ENCODE results near the gene GHRL. TPM values are rescaled to one million over a fixed set of nuclear protein-coding genes. Genes with fewer than 3 reads are reported as not detected.
"Not testable (repeated sequence)": the region's sequence is repeated elsewhere in the genome, so short reads cannot be mapped to it uniquely, and the experiment has no call there.

Gene GHRL
- total RNA-seq, 2 experiments from 2014 or later: 0.73 TPM; not detected in 1

DNA sequence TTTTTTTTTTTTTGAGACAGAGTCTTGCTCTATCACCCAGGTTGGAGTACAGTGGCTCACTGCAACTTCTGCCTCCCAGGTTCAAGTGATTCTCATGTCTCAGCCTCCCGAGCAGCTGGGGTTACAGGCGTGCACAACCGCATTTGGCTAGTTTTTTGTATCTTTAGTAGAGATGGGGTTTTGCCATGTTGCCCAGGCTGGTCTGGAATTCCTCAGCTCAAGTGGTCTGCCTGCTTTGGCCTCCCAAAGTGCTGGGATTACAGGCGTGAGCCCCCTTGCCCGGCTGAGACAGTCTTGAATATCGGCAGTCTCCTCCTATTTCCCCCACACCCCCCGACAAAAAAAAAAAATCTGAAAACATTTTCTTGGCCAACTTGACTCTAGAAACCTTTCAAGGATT is 25.8 kb downstream of the GHRL start:
- H3K27ac Mint-ChIP-seq; intact Hi-C loops (cut with micrococcal nuclease); CTCF ChIA-PET; H3K4me3 Mint-ChIP-seq; H3K27me3 Mint-ChIP-seq; DNase-seq; H3K9me3 Mint-ChIP-seq: not testable (repeated sequence)
- POLR2A ChIA-PET: interaction anchor here (0.6 kb wide), 1 partner anchor 51 kb away, joined by 4 read pairs; no protein-coding TSS in a partner anchor
- peaks cover 71% of the 10 kb centered on the region for H3K4me1 Mint-ChIP-seq (ENCODE audit: low read depth)
- H3K36me3 Mint-ChIP-seq: peaks cover 60% of the 10 kb centered on the region

DNA sequence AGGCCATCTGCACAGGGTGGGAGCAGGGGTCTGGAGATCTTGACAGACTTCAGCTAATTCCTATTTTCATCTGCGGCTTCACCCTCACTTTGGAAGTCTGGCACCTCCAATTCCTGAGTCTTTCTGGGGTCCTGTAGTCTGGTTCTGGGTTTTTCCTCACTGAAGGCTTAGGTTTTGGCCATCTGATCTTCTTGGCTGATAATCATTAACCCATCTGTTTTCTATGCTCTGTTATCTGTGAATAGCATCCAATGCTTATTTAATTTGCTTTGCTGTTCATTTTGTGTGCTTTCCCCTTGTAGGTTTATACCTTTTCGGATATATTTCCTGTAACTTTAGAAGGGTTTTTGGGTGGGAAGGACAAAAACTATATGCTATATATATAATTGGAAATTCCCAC is 26.9 kb downstream of the GHRL start:
- CTCF ChIA-PET: no interaction called here
- Mint-ChIP-seq H3K4me3 (no peak overlapping the region), H3K36me3 (peaks cover 63% of the 10 kb centered on the region), H3K27ac (no peak overlapping the region), H3K9me3 (no peaks in the 10 kb centered on the region), H3K4me1 (ENCODE audit: low read depth) (peaks cover 77% of the 10 kb centered on the region), H3K27me3 (no peaks in the 10 kb centered on the region)
- DNase-seq: no peak
- POLR2A ChIA-PET: interaction anchor here (0.5 to 0.6 kb wide), 2 partner anchors 10 to 1773 kb away, joined by 3 read pairs; no protein-coding TSS in a partner anchor
- intact Hi-C loops (cut with micrococcal nuclease): loop anchor here (2.0 kb wide), 1 partner anchor 19 kb away; no protein-coding TSS in a partner anchor

DNA sequence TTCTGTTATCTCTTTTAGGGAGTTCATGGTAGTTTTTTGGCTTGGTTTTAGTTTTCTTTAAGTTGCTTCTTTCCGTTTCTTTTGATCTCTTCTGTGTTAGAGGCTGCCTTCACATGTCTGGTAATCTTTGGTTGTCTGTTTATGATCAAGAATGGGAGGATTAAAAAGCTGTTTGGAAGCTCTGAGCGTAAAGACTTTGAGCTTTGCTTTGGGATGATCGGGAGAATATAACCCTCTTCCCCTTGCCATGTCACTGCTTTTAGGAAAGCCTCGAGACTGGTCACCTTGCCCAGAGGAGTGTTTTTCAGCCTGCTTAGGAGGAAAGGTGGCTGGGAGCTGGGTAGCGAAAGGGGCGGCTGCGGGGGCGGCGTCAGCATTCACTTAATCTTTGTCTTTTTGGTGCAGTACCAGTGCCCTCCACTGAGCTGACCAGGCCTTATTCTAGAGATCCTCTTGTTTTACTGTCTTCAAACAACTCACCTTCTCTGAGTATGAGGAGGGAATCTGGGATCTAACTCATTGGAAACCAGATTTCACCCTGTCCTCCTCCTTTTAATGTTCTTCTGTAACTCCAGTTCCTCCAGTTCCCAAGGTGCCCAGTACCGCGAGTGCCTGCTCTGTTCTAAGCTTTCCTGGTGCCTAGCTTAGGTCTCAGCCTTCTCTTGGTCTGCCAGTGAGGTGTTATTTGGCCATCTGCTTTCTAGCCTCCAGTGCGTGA is 28.9 kb downstream of the GHRL start:
- peak overlapping the region; percentile 71 for H3K4me3 Mint-ChIP-seq
- peak overlapping the region; percentile 83 for H3K27ac Mint-ChIP-seq
- DNase-seq: peak; percentile 82
- no peaks in the 10 kb centered on the region for H3K27me3 Mint-ChIP-seq
- no peaks in the 10 kb centered on the region for H3K9me3 Mint-ChIP-seq
- H3K36me3 Mint-ChIP-seq: peaks cover 68% of the 10 kb centered on the region
- intact Hi-C loops (cut with micrococcal nuclease): loop anchor here (1.0 to 2.0 kb wide), 2 partner anchors 14 to 21 kb away; no protein-coding TSS in a partner anchor
- H3K4me1 Mint-ChIP-seq (ENCODE audit: low read depth): peaks cover 85% of the 10 kb centered on the region
- POLR2A ChIA-PET: interaction anchor here (0.8 to 3.1 kb wide), 7 partner anchors 10 to 169 kb away, joined by 3 to 9 read pairs (median 5); partner anchors contain the start of genes BRK1 and TATDN2
- CTCF ChIA-PET: interaction anchor here (0.8 to 3.6 kb wide), 39 partner anchors 8 to 423 kb away, joined by 3 to 29 read pairs (median 4); partner anchors contain the start of genes SEC13, TATDN2 and VHL

DNA sequence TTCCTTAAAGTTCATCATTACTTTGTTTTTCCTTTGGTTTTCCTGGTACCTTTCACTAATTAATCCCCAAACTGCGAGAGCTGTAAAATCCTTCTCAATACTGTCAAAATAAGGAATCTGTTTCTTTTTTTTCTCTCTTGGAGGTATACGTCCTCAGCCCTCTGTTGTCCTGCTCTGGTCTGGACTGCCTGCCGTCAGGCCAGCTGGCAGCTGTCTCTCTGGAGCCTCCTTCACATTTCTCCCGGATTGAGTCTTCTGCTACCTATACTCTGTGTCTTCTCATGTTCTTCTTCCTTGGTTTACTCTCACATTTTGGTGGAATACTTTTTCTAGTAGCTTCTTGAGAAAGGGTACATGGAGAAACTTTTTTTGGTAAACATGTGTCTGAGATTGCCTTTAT is 30.7 kb downstream of the GHRL start:
- CTCF ChIA-PET: interaction anchor here (1.1 to 3.6 kb wide), 3 partner anchors 18 to 152 kb away, joined by 3 to 29 read pairs (median 12); no protein-coding TSS in a partner anchor
- Mint-ChIP-seq H3K9me3 (no peaks in the 10 kb centered on the region), H3K36me3 (peaks cover 62% of the 10 kb centered on the region), H3K27me3 (no peaks in the 10 kb centered on the region), H3K27ac (peak overlapping the region; percentile 83), H3K4me1 (ENCODE audit: low read depth) (peaks cover 76% of the 10 kb centered on the region), H3K4me3 (no peak overlapping the region)
- intact Hi-C loops (cut with micrococcal nuclease): no loop called here
- DNase-seq: no peak
- POLR2A ChIA-PET: interaction anchor here (0.6 to 3.1 kb wide), 3 partner anchors 12 to 20 kb away, joined by 3 to 8 read pairs (median 3); partner anchors contain the start of gene TATDN2

DNA sequence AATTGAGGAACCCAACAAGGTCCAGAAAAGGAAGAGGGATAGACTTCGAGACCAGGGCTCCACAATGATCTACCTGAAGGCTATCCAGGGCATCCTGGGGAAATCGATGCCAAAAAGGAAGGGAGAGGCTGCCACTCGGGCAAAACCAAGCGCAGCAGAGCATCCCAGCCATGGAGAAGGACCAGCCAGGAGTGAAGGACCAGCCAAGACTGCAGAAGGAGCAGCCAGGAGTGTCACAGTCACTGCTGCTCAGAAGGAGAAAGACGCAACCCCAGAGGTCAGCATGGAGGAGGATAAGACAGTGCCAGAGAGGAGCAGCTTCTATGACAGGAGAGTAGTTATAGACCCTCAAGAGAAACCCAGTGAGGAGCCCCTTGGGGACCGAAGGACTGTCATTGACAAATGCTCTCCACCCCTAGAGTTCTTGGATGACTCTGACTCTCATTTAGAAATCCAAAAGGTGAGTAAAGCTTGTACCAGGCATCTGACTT is 32.5 kb downstream of the GHRL start:
- no peaks in the 10 kb centered on the region for H3K9me3 Mint-ChIP-seq
- no peak for DNase-seq
- CTCF ChIA-PET: interaction anchor here (1.3 kb wide), 1 partner anchor 20 kb away, joined by 3 read pairs; no protein-coding TSS in a partner anchor
- H3K27ac Mint-ChIP-seq: peak overlapping the region; percentile 49
- POLR2A ChIA-PET: interaction anchor here (1.3 kb wide), 1 partner anchor 12 kb away, joined by 5 read pairs; the partner anchor contains the start of gene TATDN2
- intact Hi-C loops (cut with micrococcal nuclease): no loop called here
- H3K27me3 Mint-ChIP-seq: no peaks in the 10 kb centered on the region
- H3K36me3 Mint-ChIP-seq: peaks cover 66% of the 10 kb centered on the region
- H3K4me1 Mint-ChIP-seq (ENCODE audit: low read depth): peaks cover 74% of the 10 kb centered on the region
- H3K4me3 Mint-ChIP-seq: no peak overlapping the region

DNA sequence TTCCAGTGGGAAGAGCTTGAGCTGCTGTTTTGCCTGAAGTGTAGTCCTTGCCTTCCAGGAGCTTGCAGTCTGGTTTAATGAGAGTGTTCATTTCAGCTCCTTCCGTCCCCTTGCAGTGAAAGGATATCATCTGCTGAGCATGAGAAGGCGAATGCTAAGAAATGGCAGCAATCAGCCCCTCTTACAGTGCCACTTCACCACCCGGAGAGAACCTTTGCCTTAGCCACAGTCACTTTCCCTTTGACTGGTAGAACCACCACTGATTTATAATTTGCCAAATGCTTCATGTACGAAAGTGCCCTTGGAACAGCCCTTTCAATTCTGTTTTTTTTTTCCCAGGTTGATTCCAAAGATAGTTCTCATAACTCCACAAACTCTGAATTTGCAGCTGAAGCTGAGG is 32.9 kb downstream of the GHRL start:
- H3K4me3 Mint-ChIP-seq: no peak overlapping the region
- peaks cover 72% of the 10 kb centered on the region for H3K4me1 Mint-ChIP-seq (ENCODE audit: low read depth)
- intact Hi-C loops (cut with micrococcal nuclease): no loop called here
- no peaks in the 10 kb centered on the region for H3K27me3 Mint-ChIP-seq
- H3K27ac Mint-ChIP-seq: peak overlapping the region; percentile 49
- CTCF ChIA-PET: interaction anchor here (1.3 kb wide), 1 partner anchor 20 kb away, joined by 3 read pairs; no protein-coding TSS in a partner anchor
- POLR2A ChIA-PET: no interaction called here
- peaks cover 68% of the 10 kb centered on the region for H3K36me3 Mint-ChIP-seq
- DNase-seq: no peak
- H3K9me3 Mint-ChIP-seq: no peaks in the 10 kb centered on the region

DNA sequence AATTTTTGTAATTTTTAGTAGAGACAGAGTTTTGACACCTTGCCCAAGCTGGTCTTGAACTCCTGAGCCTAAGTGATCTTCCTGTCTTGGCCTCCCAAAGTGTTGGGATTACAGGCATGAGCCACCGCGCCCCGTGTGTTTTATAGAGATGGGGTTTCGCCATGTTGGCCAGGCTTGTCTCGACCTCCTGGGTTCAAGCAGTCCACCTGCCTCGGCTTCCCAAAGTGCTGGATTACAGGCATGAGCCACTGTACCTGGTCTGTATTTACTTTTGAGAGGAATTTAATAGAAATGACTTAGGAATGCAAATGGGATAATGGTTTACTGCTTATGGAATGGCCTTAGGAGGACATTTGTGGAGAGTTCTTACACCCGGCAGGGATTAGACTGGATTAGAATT is 33.7 kb downstream of the GHRL start:
- Mint-ChIP-seq H3K4me3 (no peak overlapping the region), H3K27me3 (no peaks in the 10 kb centered on the region), H3K4me1 (ENCODE audit: low read depth) (peaks cover 74% of the 10 kb centered on the region), H3K9me3 (no peaks in the 10 kb centered on the region), H3K36me3 (peaks cover 73% of the 10 kb centered on the region), H3K27ac (peak overlapping the region; percentile 49)
- ChIA-PET CTCF (interaction anchor here (1.3 kb wide), 1 partner anchor 21 kb away, joined by 3 read pairs; no protein-coding TSS in a partner anchor), POLR2A (no interaction called here)
- intact Hi-C loops (cut with micrococcal nuclease): no loop called here
- no peak for DNase-seq

DNA sequence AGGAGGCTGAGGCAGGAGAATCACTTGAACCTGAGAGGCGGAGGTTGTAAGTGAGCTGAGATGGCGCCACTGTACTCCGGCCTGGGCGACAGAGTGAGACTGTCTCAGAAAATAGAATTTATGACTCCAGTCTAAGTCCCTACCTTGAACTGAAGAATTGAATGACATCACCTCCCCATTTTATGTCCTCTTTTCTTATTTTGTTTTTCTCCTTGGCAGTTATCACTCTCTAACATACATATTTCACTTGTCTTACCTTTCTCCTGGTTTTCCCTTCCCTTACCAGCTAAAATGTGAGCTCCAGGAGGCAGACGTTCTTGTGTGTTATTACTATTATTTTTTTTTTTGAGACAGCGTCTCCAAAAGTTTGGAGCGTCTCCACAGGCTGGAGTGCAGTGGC is 36.9 kb downstream of the GHRL start:
- Mint-ChIP-seq H3K4me1 (ENCODE audit: low read depth) (peaks cover 70% of the 10 kb centered on the region), H3K9me3 (no peaks in the 10 kb centered on the region), H3K27ac (no peak overlapping the region), H3K4me3 (no peak overlapping the region), H3K27me3 (no peaks in the 10 kb centered on the region), H3K36me3 (peaks cover 61% of the 10 kb centered on the region)
- intact Hi-C loops (cut with micrococcal nuclease): no loop called here
- POLR2A ChIA-PET: interaction anchor here (0.6 kb wide), 2 partner anchors 10 to 97 kb away, joined by 3 read pairs; no protein-coding TSS in a partner anchor
- DNase-seq: no peak
- CTCF ChIA-PET: interaction anchor here (0.9 kb wide), 1 partner anchor 8 kb away, joined by 4 read pairs; no protein-coding TSS in a partner anchor

DNA sequence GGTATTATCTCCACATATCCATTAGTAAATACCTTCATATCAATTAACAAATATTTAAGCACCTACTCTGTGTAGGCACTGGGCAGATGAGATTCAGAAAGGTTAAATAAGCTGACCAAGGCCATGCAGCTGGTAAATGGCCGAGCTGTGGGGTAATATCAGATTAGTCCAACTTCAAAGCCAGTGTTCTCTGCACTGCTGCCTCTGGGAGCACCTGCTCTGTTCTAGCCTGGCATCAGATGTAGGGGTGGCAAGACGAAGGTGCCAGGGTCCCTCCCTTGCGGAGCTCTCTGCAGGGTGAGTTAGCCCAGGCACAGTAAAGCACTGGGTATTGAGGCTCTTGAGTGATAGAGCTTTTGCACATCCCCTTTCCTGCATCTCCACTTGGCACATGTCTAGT is 39.0 kb downstream of the GHRL start:
- CTCF ChIA-PET: interaction anchor here (0.8 to 2.5 kb wide), 2 partner anchors 10 to 34 kb away, joined by 3 to 14 read pairs; no protein-coding TSS in a partner anchor
- H3K27me3 Mint-ChIP-seq: no peaks in the 10 kb centered on the region
- H3K27ac Mint-ChIP-seq: peak overlapping the region; percentile 13
- H3K36me3 Mint-ChIP-seq: peaks cover 63% of the 10 kb centered on the region
- POLR2A ChIA-PET: interaction anchor here (1.1 kb wide), 1 partner anchor 10 kb away, joined by 3 read pairs; no protein-coding TSS in a partner anchor
- no peak overlapping the region for H3K4me3 Mint-ChIP-seq
- peaks cover 67% of the 10 kb centered on the region for H3K4me1 Mint-ChIP-seq (ENCODE audit: low read depth)
- DNase-seq: no peak
- intact Hi-C loops (cut with micrococcal nuclease): no loop called here
- H3K9me3 Mint-ChIP-seq: no peaks in the 10 kb centered on the region

DNA sequence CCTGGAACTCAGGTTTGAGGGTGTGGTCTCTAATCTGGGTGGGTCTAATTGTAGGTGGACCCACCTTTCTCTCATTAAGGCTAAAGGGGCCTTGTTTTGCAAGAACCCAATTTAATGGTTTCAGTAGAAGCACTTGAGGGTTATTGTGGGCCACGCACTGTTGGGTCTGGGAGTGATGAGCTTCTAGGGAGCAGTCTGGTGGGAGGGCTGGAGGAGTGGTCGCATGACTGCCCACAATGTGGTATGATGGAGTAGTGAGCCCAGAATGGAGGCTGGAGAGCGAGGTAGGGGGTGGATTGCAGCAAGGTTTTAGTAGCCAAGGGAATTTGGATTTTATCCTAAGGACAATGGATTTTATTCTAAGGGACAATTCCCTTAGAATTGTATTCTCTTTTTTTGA is 41.7 kb downstream of the GHRL start:
- intact Hi-C loops (cut with micrococcal nuclease): no loop called here
- Mint-ChIP-seq H3K9me3 (peaks cover 10% of the 10 kb centered on the region), H3K4me3 (peak overlapping the region; percentile 97), H3K36me3 (peaks cover 58% of the 10 kb centered on the region), H3K27me3 (no peaks in the 10 kb centered on the region), H3K4me1 (ENCODE audit: low read depth) (peaks cover 68% of the 10 kb centered on the region), H3K27ac (peak overlapping the region; percentile 98)
- ChIA-PET CTCF (interaction anchor here (1.8 kb wide), 1 partner anchor 13 kb away, joined by 9 read pairs; no protein-coding TSS in a partner anchor), POLR2A (no interaction called here)
- no peak for DNase-seq

DNA sequence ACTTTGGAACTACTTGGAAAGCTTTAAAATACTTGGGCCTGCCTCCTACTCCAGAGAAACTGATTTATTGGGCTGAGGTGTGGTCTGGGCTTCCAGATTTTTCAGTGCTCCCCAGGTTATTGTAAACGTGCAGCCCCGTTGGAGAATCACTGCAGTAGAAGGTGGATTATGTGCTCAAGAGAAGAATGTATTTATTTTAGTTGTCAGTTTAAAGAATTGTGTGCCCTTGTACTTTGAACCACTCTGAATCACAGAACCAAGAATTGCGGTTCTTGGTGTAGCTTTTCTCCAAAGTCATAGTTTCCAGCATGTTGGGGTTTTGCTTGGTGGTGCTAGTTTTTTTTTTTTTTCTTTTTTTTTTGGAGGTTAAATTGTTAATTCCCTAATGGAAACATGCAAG is 42.9 kb downstream of the GHRL start:
- peaks cover 63% of the 10 kb centered on the region for H3K4me1 Mint-ChIP-seq (ENCODE audit: low read depth)
- peaks cover 60% of the 10 kb centered on the region for H3K36me3 Mint-ChIP-seq
- H3K27me3 Mint-ChIP-seq: no peaks in the 10 kb centered on the region
- POLR2A ChIA-PET: interaction anchor here (0.7 to 1.8 kb wide), 5 partner anchors 13 to 238 kb away, joined by 3 to 8 read pairs (median 4); partner anchors contain the start of gene VHL
- CTCF ChIA-PET: interaction anchor here (0.9 to 1.8 kb wide), 2 partner anchors 14 to 19 kb away, joined by 3 to 9 read pairs; no protein-coding TSS in a partner anchor
- peaks cover 20% of the 10 kb centered on the region for H3K9me3 Mint-ChIP-seq
- peak overlapping the region; percentile 97 for H3K4me3 Mint-ChIP-seq
- DNase-seq: no peak
- intact Hi-C loops (cut with micrococcal nuclease): loop anchor here (1.0 to 10.0 kb wide), 10 partner anchors 14 to 853 kb away; partner anchors contain the start of genes BRK1, BRPF1, CRELD1 and FANCD2
- H3K27ac Mint-ChIP-seq: peak overlapping the region; percentile 98
